Caco-2 (cell line): ENCODE data around the gene SH3BP5L. TPM values are rescaled to one million over a fixed set of nuclear protein-coding genes. Genes with fewer than 3 reads are reported as not detected.

Experiments
- BruUV-seq: library from RNA; stranded (reverse); fragments of 400-500 nt; replicated peaks from 2 replicates; lab custom pipeline; 2021; lab: Mats Ljungman, UMichigan
- CTCF ChIA-PET: fragments of 300-600 bp; sonication (Branson Sonifier 250); formaldehyde crosslinking; loops from one replicate; lab custom pipeline; 2022; ENCODE audit warnings: antibody characterized with exemption; lab: Charles Lee
- POLR2A ChIA-PET: fragments of 300-600 bp; sonication (Branson Sonifier 250); formaldehyde crosslinking; loops from one replicate; lab custom pipeline; 2022; ENCODE audit warnings: antibody characterized with exemption; lab: Charles Lee
- DNase-seq, 2 experiments: peaks; one replicate each; pipeline versions ENCODE4 v3.0.0 to v3.0.0-alpha.2; 2020 to 2022
- H3K27me3 ChIP-seq: replicated peaks from 2 replicates; pipeline ENCODE4 v1.6.0; 2011; ENCODE audit warnings: low read length; ENCODE audit not compliant: control insufficient read depth, insufficient read depth
- H3K36me3 ChIP-seq: 2 replicates; pipeline ENCODE4 v1.5.1; 2011; ENCODE audit warnings: low read length; ENCODE audit not compliant: control insufficient read depth, insufficient read depth
- H3K4me1 ChIP-seq: fragments of 250-450 bp; sonication (Bioruptor Pico); 2 replicates; pipeline ENCODE4 v1.5.1; 2020; ENCODE audit warnings: mild to moderate bottlenecking
- H3K4me3 ChIP-seq: 2 replicates; pipeline ENCODE4 v1.5.1; 2011; ENCODE audit warnings: low read depth, mild to moderate bottlenecking, control low read depth, low read length
- H3K9me3 ChIP-seq: fragments of 250-450 bp; sonication (Bioruptor Pico); 2 replicates; pipeline ENCODE4 v1.5.1; 2020; ENCODE audit warnings: mild to moderate bottlenecking, moderate library complexity
- H3K27ac Mint-ChIP-seq: one replicate; pipeline ENCODE4 v1.8.0; 2022; ENCODE audit warnings: mixed read lengths; ENCODE audit not compliant: unreplicated experiment
- H3K27me3 Mint-ChIP-seq: one replicate; pipeline ENCODE4 v1.8.0; 2022; ENCODE audit warnings: mixed read lengths; ENCODE audit not compliant: insufficient read depth, unreplicated experiment
- H3K36me3 Mint-ChIP-seq: one replicate; pipeline ENCODE4 v1.8.0; 2022; ENCODE audit warnings: mild to moderate bottlenecking, mixed read lengths; ENCODE audit not compliant: insufficient read depth, unreplicated experiment
- H3K4me1 Mint-ChIP-seq: one replicate; pipeline ENCODE4 v1.8.0; 2022; ENCODE audit warnings: low read depth, mixed read lengths; ENCODE audit not compliant: unreplicated experiment
- H3K4me3 Mint-ChIP-seq: one replicate; pipeline ENCODE4 v1.8.0; 2022; ENCODE audit warnings: mild to moderate bottlenecking, moderate library complexity, mixed read lengths; ENCODE audit not compliant: unreplicated experiment
- H3K9me3 Mint-ChIP-seq: one replicate; pipeline ENCODE4 v1.8.0; 2022; ENCODE audit warnings: mixed read lengths; ENCODE audit not compliant: unreplicated experiment
- intact Hi-C: fragments of 100-400 bp; cut with micrococcal nuclease; formaldehyde crosslinking; loops from one replicate; pipeline ENCODE4 v1.10.0; 2022; ENCODE audit not compliant: unreplicated experiment
- total RNA-seq: library from RNA; stranded (reverse); gene quantifications from 2 replicates; pipeline ENCODE4 v1.2.3, GENCODE V29; 2022
- TF ChIP-seq, protein P1 (sequence below), 2 experiments: fragments of 200-600 bp in 1 of 2; IDR thresholded peaks; 1 replicate in 1 of 2; 2 replicates in 1 of 2; pipeline versions ENCODE4 v1.5.1 to v1.8.0; 2011 to 2022; ENCODE audit warnings: antibody characterized with exemption in 1 of 2, control low read depth in 1 of 2, inconsistent platforms in 1 of 2, low read depth in 1 of 2, low read length in 1 of 2, mild to moderate bottlenecking in 1 of 2, moderate library complexity in 1 of 2; ENCODE audit not compliant: insufficient read depth in 1 of 2, severe bottlenecking in 1 of 2, unreplicated experiment in 1 of 2

The SH3BP5L gene
- total RNA-seq, 1 experiment from 2014 or later = 21.3 TPM

DNA sequence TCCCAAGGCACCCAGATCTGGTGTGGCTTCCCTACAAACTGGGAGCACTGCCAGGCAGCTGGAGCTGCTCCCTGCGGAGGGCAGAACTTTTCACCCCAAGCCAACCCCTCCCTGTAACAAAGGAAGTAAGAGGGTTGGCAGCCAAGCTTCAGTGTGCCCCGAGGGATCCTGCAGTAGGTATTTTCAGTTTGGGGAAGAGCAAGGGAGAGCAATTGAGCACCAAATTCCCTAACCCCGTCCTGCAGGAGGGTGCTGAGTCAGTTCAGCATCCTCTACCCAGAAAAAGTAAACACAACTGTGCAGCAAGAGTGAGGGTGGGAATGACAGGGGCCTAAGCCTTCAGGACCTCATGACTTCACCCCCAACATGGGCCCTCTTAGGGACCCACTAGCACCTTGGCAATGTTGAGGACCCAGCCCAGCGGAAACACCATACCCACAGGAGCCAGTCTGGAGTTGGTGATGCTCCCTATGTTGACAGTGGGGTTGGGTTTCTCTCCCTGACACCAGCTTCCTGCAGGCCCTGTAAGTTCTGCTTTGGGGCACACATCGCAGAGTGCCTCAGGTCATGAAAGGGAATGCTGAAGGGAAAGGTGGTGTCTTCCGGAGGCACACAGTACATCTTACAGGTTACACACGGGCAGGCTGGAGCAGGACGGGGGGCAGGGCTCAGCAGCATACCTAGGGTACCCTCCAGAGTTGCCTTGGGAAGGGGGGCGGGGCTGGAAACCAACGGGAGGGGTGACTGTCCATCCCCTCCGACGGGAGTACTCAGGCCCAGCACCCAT, 14.8 kb downstream of the SH3BP5L start:
- no peak overlapping the region for H3K4me3 Mint-ChIP-seq
- intact Hi-C loops = no loop called here
- H3K4me1 Mint-ChIP-seq = no peaks in the 10 kb centered on the region
- Histone ChIP-seq H3K4me3 (no peak overlapping the region), H3K27me3 (no peaks in the 10 kb centered on the region), H3K4me1 (no peaks in the 10 kb centered on the region), H3K9me3 (no peaks in the 10 kb centered on the region), H3K36me3 (peaks cover 1% of the 10 kb centered on the region; the same call in 1 of the 2 replicates)
- no TSS peak for BruUV-seq
- CTCF ChIA-PET = no interaction called here
- TF ChIP-seq, protein P1, sequence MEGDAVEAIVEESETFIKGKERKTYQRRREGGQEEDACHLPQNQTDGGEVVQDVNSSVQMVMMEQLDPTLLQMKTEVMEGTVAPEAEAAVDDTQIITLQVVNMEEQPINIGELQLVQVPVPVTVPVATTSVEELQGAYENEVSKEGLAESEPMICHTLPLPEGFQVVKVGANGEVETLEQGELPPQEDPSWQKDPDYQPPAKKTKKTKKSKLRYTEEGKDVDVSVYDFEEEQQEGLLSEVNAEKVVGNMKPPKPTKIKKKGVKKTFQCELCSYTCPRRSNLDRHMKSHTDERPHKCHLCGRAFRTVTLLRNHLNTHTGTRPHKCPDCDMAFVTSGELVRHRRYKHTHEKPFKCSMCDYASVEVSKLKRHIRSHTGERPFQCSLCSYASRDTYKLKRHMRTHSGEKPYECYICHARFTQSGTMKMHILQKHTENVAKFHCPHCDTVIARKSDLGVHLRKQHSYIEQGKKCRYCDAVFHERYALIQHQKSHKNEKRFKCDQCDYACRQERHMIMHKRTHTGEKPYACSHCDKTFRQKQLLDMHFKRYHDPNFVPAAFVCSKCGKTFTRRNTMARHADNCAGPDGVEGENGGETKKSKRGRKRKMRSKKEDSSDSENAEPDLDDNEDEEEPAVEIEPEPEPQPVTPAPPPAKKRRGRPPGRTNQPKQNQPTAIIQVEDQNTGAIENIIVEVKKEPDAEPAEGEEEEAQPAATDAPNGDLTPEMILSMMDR (IDR thresholded peaks at IDR 0.05; ENCODE audit: insufficient read depth in 1 of 2, low read depth in 1 of 2, low read length in 1 of 2, severe bottlenecking in 1 of 2, unreplicated experiment in 1 of 2) = no peak
- no peak overlapping the region for H3K27ac Mint-ChIP-seq
- H3K36me3 Mint-ChIP-seq = peaks cover 47% of the 10 kb centered on the region
- DNase-seq = no peak
- no peaks in the 10 kb centered on the region for H3K27me3 Mint-ChIP-seq
- POLR2A ChIA-PET = no interaction called here
- H3K9me3 Mint-ChIP-seq = no peaks in the 10 kb centered on the region

DNA sequence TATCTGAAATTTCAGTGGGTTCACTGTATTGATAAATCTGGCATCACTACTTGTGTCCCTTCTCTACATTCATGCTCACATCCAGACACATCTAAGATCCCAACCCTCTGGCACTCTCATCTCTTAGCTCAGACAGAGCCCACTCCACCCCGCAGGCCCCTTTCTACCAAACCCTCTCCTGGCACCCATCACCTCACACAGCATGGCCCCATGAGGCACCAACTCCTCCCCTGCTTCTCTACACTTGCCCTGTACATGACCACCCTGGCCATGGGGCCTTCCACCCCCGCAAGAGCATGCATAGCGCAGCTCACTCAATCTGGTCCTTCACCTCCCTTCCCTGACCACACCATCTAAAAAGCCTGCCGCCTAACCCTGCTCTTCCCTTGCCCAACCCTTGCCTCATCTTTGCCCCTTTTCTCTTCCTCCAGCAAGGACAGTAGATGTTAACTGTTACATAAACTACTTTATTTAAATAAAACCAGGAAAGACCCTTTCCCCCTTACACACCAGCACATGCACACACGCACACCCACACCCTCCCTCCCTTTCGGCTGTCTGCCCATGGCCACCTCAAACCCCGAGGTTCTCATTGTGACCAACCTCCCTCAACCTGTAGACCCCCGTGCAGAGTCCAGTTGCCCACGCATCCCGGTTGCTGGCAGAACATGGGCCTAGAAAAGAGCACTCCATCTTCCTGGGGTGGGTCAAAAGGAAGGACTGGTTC, 15.6 kb downstream of the SH3BP5L start:
- Mint-ChIP-seq H3K27ac (peak overlapping the region; percentile 10), H3K9me3 (no peaks in the 10 kb centered on the region), H3K4me1 (peaks cover 5% of the 10 kb centered on the region), H3K27me3 (no peaks in the 10 kb centered on the region), H3K4me3 (no peak overlapping the region), H3K36me3 (peaks cover 42% of the 10 kb centered on the region)
- no TSS peak for BruUV-seq
- Histone ChIP-seq H3K27me3 (no peaks in the 10 kb centered on the region), H3K4me3 (no peak overlapping the region), H3K4me1 (no peaks in the 10 kb centered on the region), H3K36me3 (peaks cover 1% of the 10 kb centered on the region; the same call in 1 of the 2 replicates), H3K9me3 (no peaks in the 10 kb centered on the region)
- intact Hi-C loops = no loop called here
- ChIA-PET POLR2A (no interaction called here), CTCF (no interaction called here)
- TF ChIP-seq, protein P1 (IDR thresholded peaks at IDR 0.05; ENCODE audit: insufficient read depth in 1 of 2, low read depth in 1 of 2, low read length in 1 of 2, severe bottlenecking in 1 of 2, unreplicated experiment in 1 of 2) = no peak
- DNase-seq = no peak

DNA sequence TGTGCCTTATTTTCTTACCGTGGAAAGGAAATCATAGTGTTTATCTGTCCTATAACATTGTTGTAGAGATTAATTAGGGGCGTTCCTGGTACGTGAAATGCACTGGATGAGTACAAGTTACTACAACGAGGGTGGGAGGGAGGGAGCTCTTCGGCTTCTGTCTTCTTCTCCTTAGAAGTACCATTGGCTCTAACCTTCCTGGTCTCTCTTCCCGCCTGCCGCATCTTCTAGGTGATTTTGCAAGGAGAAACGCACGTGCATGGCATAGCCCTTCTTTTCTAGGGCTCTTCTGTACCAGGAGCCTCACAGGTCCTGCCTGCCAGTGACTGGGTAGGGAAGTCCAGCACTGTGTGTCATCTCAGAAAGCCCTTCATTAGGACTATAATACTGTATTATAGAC, 16.8 kb downstream of the SH3BP5L start:
- Mint-ChIP-seq H3K9me3 (peaks cover 4% of the 10 kb centered on the region), H3K4me1 (peaks cover 7% of the 10 kb centered on the region), H3K4me3 (no peak overlapping the region), H3K27ac (no peak overlapping the region), H3K27me3 (no peaks in the 10 kb centered on the region), H3K36me3 (peaks cover 31% of the 10 kb centered on the region)
- Histone ChIP-seq H3K36me3 (peaks cover 1% of the 10 kb centered on the region; the same call in 1 of the 2 replicates), H3K27me3 (no peaks in the 10 kb centered on the region), H3K4me3 (no peak overlapping the region), H3K4me1 (no peaks in the 10 kb centered on the region), H3K9me3 (no peaks in the 10 kb centered on the region)
- intact Hi-C loops = no loop called here
- POLR2A ChIA-PET = no interaction called here
- CTCF ChIA-PET = no interaction called here
- TF ChIP-seq, protein P1 (IDR thresholded peaks at IDR 0.05; ENCODE audit: insufficient read depth in 1 of 2, low read depth in 1 of 2, low read length in 1 of 2, severe bottlenecking in 1 of 2, unreplicated experiment in 1 of 2) = no peak
- no TSS peak for BruUV-seq
- no peak for DNase-seq
